Measurements from ENCODE around the gene UBE2Q1. TPM values are rescaled to one million over a fixed set of nuclear protein-coding genes. Genes with fewer than 3 reads are reported as not detected.

Gene UBE2Q1
- total RNA-seq, 1 donor from 2014 or later = 102 TPM

DNA sequence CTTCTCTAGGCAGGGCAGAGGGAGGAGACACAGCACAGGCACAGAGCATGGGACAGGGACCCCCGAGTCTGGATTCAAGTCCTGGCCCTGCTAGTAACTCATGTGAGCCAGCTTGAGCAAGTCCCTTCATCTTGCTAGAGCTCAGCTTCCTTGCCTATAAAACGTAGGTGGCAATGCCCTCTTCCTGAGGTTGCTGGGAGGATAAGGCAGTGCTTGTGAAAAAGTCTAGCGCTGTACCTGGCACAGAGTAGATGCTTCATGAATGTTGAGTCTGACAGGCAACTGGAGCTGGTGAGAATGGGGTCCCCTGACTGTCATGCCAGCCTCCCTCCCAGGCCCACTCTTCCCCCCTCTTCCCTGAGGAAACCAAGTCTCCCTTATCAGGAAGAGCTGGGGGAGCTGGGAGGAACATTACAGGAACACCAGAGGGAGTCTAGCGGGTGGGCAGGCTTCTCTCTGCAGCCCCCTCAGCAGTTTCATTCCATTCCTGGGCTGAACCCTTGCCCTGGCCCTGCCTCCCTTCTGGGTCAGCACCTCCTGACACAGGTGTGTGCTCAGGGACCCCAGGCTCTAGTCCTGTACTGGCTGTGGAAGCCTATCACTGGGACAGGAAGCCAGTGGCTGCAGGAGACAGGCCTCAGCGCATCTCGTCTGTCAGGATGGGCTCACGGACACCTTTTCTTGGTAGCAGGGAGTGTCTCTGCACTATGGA, 19.0 kb upstream of the UBE2Q1 start:
- intact Hi-C loops (cut with micrococcal nuclease) = no loop called here

GRCh38 chr1:154575951-154576566, 17.6 kb upstream of the UBE2Q1 start:
- intact Hi-C loops (cut with micrococcal nuclease) = no loop called here

DNA sequence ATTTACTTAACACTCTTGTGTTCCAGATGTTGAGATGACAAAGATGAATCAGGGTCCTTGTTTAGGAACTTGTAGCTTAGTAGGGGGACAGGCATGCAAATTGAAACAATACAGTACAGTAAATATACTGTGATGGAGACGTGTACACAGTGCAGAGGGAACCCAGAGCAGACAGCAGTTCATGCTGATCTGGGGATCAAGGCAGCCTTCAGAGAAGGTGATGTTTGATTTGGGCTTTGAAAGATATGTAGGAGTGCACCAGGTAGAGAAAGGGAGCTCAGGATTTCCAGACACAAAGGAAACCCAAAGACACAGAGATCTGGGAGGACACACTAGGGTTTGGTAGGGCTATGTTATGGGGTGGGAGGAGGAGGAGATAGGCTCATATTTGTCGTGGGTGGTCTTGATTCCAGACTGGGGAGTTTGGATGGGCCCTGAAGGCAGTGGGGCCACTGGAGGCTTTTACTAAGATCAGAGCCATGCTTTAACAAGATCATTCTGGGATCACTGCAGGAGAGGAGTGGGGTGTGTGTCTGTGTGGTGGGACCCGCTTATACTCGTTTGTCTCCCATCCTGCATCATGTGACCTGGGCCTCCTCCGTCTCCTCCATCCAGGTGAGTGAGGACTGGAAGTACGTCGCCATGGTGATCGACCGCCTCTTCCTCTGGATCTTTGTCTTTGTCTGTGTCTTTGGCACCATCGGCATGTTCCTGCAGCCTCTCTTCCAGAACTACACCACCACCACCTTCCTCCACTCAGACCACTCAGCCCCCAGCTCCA, 16.9 kb upstream of the UBE2Q1 start:
- intact Hi-C loops (cut with micrococcal nuclease) = no loop called here

GRCh38 chr1:154574716-154575115, 16.3 kb upstream of the UBE2Q1 start:
- intact Hi-C loops (cut with micrococcal nuclease) = no loop called here

- intact Hi-C loops (cut with micrococcal nuclease) = no loop called here
Measured at GRCh38 chr1:154573168-154573510, 14.7 kb upstream of the UBE2Q1 start.

DNA sequence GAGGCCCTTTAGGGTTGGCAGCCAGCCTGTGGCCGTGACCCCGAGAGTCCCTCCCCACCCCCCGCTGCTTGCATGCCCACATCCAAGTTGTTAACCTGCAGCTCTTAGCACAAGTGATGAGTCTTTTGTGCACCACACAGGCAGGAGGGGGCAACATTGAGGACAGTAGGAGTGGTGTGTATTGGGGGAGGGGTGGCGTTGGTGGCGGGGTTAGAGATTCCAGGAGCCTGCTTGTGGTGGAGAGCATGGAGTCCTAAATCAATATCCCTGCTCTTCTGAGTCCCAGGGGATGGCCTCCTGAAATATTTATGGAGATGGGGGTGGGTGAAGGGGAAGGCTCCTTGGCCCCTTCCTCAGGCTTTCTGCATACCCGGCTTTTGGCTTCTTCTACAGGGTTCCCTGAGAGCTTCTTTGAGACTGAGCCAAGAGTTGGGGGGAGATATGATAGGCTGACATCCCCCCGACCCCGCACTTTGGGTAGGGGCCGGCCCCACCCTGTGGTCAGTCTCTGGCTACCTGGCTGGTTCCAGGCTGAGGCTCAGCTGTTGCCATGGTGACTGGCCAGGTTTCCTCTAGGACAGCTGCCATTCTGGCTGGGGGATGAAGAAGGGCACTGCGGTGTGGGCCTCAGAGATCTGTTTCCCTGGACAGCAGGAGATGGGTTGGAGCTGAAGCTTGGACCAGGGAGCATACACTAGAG, 14.2 kb upstream of the UBE2Q1 start:
- intact Hi-C loops (cut with micrococcal nuclease) = no loop called here

GRCh38 chr1:154571964-154572288, 13.5 kb upstream of the UBE2Q1 start:
- intact Hi-C loops (cut with micrococcal nuclease) = no loop called here

- intact Hi-C loops (cut with micrococcal nuclease) = no loop called here
Measured at GRCh38 chr1:154571244-154571963, 12.9 kb upstream of the UBE2Q1 start.

- intact Hi-C loops (cut with micrococcal nuclease) = loop anchor here (1.0 kb wide), 1 partner anchor 9 kb away; no protein-coding TSS in a partner anchor
Measured at GRCh38 chr1:154568157-154568815, 9.8 kb upstream of the UBE2Q1 start.

DNA sequence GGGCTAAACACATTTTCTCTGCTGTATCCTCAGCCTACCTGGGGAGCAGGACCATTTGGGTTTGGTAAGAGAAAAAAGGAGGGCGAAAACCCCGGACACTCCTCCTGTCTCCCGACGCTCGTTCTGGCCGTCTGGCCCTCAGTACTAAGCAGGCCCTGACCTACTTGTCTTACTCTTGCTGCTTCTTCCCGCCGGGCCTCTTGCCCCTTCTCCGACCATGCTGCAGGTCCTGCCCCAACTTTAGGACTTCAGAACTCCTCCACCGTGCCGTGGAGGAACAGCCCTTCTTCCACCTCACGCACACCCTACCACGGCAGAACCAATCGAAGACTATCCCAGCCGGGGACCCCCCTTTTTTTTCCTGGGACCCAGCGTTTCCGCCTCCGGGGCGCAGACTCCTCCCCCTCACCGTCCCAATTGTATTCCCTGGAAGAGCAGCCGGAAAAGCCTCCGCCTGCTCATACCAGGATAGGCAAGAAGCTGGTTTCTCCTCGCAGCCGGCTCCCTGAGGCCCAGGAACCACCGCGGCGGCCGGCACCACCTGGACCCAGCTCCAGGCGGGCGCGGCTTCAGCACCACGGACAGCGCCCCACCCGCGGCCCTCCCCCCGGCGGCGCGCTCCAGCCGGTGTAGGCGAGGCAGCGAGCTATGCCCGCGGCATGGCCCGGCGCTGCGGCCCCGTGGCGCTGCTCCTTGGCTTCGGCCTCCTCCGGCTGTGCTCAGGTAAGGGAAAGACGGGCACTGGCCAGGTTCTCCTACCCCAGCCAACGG, 9.1 kb upstream of the UBE2Q1 start, which contains the start of gene CHRNB2:
CHRNB2 (plus strand) TSS at position 393 of the 771 bp plus-strand sequence; CDS start at position 660, 267 bp downstream.
- intact Hi-C loops (cut with micrococcal nuclease) = loop anchor here (1.0 kb wide), 1 partner anchor 8 kb away; no protein-coding TSS in a partner anchor

- intact Hi-C loops (cut with micrococcal nuclease) = no loop called here
Measured at GRCh38 chr1:154565876-154566275, 7.4 kb upstream of the UBE2Q1 start.

DNA sequence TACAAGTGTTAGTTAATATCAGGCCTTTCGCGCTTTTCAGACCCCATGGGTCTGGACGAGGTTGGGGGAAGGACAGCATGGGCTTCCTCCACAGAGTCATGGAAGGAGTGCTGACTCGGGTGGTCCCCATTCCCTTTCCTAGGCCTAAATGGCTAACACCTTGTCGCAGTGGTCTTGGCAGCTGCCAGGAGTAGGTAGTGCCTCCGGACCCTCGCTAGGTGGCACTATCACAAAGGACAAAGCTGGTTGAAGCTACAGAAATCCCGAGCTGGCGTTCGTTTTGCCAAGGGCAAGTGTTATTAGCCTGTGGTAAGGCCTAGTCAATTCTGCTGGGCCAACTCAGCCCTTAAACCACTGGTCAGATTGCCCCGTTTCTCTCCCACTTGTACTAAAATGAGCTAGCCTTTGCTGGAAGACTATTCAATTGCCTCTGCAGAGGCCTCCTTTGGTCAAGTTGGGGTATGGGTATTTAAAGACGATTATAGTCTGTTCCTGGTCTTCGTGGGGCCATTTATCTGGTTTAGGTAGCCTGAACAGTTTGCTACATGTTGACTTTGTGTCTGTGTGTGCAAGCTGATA, 1.1 kb upstream of the UBE2Q1 start:
- intact Hi-C loops (cut with micrococcal nuclease) = loop anchor here (1.0 to 5.0 kb wide), 22 partner anchors 9 to 713 kb away; partner anchors contain the start of genes ADAM15, CLK2, IL6R and KCNN3

GRCh38 chr1:154558720-154559465, 431 bp upstream of the UBE2Q1 start:
- intact Hi-C loops (cut with micrococcal nuclease) = loop anchor here (1.0 to 5.0 kb wide), 24 partner anchors 9 to 713 kb away; partner anchors contain the start of genes ADAM15, CKS1B, CLK2 and HAX1

GRCh38 chr1:154557248-154557938, 1.1 kb downstream of the UBE2Q1 start:
- intact Hi-C loops (cut with micrococcal nuclease) = loop anchor here (2.0 to 5.0 kb wide), 4 partner anchors 150 to 715 kb away; partner anchors contain the start of genes CLK2, IL6R, KRTCAP2 and TRIM46

- intact Hi-C loops (cut with micrococcal nuclease) = loop anchor here (2.0 to 5.0 kb wide), 4 partner anchors 149 to 716 kb away; partner anchors contain the start of genes CLK2, IL6R, KRTCAP2 and TRIM46
Measured at GRCh38 chr1:154556422-154556821, 2.0 kb downstream of the UBE2Q1 start.

DNA sequence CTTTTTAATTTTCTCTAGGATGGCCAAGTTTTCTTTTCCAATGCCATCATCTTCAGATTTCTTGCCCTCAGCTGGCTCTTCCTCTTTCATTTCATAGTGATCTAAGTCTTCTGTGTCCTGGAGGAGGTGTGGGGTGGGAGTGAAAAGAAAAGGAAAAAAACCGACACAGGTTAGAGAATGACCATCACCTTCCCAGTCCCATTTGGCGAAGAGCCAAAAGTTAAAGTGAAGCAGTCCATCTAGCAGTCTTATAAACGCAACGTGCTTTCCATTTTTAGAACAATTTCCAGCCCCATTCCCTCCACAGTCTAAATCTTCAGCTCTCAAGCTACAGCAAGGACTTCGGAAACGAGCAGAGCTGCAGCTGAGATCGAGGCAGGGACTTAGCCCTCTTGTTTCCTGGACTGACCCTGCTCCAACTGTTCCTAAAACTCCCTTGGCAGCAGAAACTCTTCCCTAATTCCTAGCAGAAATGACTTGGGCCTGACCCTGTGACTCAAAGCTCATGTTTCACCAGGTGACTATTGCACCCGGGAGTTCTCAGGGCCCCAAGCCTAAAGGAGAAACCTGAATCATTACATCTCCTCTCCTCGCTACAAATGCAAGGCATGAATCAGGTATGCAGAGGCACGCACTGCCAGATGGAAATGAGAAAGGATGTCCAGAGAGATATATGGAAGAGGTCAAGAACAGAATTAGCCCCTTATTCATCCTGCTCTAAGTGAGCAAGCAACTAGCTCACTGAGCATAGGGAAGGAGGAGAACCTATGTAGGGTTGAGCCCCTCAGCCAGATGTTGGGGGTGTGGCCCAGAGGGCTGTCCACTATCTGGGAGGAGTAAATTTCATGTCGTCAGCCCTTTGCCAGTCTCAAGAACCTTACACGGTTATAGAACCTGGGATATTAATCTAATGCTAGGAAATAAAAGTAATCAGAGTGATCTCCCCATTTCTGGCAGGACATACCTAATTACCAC, 5.1 kb downstream of the UBE2Q1 start:
- intact Hi-C loops (cut with micrococcal nuclease) = no loop called here

Measured in T-helper 1 cell treated with Interleukin-12 subunit alpha and Interleukin-12 subunit beta and Interleukin-4 antibody, amounts not matched to agents 30 ng/mL and 1 ng/mL, for 36 hours (primary cell).